ENCODE measurements around the gene SCUBE1.

DNA sequence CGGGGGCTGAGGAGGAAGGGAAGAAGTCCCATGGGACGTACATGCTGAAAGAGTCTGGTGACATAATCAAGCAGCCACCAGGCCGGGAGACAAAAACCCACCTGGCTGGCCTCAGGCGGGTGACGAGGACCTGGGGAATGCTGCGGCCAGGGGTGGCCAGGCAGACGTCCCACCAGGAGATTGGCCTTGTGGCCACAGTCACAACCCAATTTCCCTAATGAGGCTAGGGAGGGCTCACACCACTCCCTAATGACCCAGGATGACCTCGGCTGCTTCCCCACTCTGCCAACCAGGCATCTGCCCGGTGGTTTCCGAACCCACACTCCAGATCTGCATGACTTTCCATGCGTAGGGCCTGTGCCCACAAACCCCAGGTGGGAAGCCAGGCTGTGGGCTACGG is 66.9 kb downstream of the SCUBE1 start:
- TF ChIP-seq CTCF (IDR thresholded peaks at IDR 0.05) (no peak), POLR2A (IDR thresholded peaks at IDR 0.05) (no peak)
